GM12875 (cell line): ENCODE results near the gene SEZ6L.

Experiments used
- H3K4me3 ChIP-seq: one replicate; pipeline ENCODE4 v1.5.1; 2011; ENCODE audit warnings: low read depth, low read length, control low read depth
- CTCF ChIP-seq: IDR thresholded peaks from 2 replicates; pipeline ENCODE4 v1.5.1; 2011; ENCODE audit warnings: low read depth, mild to moderate bottlenecking, control low read depth, inconsistent platforms, low read length, moderate library complexity, borderline replicate concordance; ENCODE audit not compliant: insufficient read depth

The SEZ6L gene

DNA sequence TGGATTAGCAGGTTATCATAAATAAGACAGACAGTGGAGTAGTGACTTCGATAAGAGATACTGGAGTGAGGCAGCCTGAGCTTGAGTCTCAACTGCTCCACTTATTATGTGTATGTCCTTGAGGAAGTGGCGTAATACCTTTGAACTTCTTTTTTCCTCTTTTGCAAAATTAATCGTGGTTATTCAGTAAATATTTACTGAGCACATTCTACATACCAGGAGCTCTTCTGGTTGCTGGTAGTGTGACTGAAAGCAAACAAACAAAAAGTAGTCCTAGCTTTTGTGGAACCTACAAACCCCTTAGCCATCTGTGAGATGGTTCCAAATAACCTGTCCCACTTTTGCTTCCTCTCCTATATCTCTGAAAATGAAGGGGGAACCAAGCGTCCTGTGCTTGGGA, 134.2 kb downstream of the SEZ6L start:
- no peak overlapping the region for H3K4me3 ChIP-seq
- no peak for TF ChIP-seq CTCF

GRCh38 chr22:26304730-26305129, 135.5 kb downstream of the SEZ6L start:
- no peak for TF ChIP-seq CTCF
- no peak overlapping the region for H3K4me3 ChIP-seq

DNA sequence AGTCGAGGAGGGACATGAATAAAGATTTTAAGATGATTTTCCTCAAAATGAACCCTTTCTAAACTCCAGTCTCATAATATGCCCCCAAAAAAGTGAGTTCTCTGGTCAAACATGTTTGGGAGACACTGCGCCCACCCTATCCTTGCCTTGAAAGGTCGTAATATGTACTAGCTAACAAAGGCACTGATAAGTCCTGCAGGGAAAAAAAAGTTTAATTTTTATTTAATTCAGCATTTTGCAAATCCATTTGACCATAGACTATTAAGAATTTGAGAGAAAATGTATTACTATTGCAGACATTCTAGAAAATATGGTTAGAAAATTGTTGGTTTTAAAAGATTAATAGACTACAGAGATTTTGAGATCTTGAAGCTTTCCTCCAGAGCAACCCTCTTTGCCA, 139.2 kb downstream of the SEZ6L start:
- H3K4me3 ChIP-seq = no peak overlapping the region
- TF ChIP-seq CTCF = no peak

GRCh38 chr22:26310616-26311015, 141.4 kb downstream of the SEZ6L start:
- no peak for TF ChIP-seq CTCF

GRCh38 chr22:26313291-26313690, 144.0 kb downstream of the SEZ6L start:
- TF ChIP-seq CTCF = no peak
- no peak overlapping the region for H3K4me3 ChIP-seq

More at GRCh38 chr22:26310616-26311015, 141.4 kb downstream of the SEZ6L start:
- no peak overlapping the region for H3K4me3 ChIP-seq

GRCh38 chr22:26314171-26314570, 144.9 kb downstream of the SEZ6L start:
- H3K4me3 ChIP-seq = no peak overlapping the region
- TF ChIP-seq CTCF = no peak

DNA sequence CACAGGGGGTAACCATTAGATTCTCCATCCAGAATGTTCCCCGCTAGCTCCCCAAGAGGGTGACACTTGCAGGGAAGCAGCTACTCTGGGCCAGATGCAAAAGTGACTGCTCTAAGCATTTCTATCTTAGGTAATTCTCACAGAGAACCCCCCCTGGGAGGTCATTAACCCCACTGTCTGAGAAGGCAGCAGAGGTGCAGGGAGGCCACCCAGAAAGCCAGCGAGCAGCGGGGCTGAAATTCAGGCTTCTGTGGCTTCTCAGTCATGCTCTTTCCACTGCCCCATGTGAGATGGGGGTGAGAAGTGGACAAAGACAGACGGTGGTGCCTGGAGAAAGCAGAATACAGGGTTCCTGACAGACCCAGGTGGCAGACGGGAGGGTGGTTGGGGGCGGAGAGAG, 145.4 kb downstream of the SEZ6L start:
- no peak for TF ChIP-seq CTCF
- no peak overlapping the region for H3K4me3 ChIP-seq
